Stomach (tissue), 4 donors: ENCODE results near the gene ARF5.
A peak's percentile ranks its signal among the peaks of the same experiment; 100 is the strongest.

Experiments
- POLR2A ChIP-seq, 4 donors: fragments of 450-650 bp; IDR thresholded peaks; one replicate each; pipeline ENCODE4 v1.6.1; 2016; ENCODE audit warnings: antibody characterized with exemption in 4 of 4, control low read depth in 2 of 4, mild to moderate bottlenecking in 1 of 4, moderate library complexity in 1 of 4
- TF ChIP-seq, protein P1 (sequence below), 7 experiments: fragments of 450-650 bp in 4 of 7; fragments of 200-600 bp in 3 of 7; sonication (generic) in 3 of 7; IDR thresholded peaks; one replicate each; pipeline ENCODE4 v1.5.1; 2016 to 2019; ENCODE audit warnings: antibody characterized with exemption in 7 of 7, control low read depth in 2 of 7, mild to moderate bottlenecking in 1 of 7

DNA sequence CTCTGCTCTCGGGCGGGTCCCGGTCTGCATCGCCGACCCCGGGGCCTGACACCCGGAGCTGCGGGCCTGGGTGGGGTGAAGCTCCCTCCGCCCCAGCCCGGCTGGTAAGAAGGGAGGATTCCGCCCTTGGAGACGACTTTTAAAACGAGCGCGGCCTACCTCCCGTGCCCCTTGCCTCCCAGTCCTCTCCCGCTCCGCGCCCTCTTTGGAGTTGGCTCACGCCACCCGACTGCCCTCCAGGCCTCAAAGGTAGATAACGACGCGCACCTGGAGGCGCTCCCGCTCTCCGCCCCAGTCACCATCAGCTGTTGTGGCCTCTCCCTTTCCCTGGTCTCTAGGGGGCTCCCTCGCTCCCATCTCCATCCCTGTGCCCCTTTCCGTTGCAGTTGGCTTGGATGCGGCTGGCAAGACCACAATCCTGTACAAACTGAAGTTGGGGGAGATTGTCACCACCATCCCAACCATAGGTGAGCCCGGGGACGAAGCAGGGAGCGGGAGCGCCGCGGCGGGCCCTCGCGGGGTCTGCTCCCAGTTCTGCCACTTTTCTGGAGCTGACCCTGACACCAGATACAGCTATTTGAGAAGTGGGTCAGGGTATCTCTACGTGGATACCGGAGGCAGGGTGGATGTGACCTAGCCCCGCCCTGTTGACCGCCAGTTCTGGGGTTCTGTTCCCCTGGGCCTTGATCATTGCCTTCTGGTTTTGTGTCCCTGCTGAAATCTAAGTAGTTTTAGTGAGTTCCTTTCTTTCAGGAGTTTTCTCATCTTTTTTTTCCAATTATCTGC is 679 bp downstream of the ARF5 start:
- TF ChIP-seq, protein P1, sequence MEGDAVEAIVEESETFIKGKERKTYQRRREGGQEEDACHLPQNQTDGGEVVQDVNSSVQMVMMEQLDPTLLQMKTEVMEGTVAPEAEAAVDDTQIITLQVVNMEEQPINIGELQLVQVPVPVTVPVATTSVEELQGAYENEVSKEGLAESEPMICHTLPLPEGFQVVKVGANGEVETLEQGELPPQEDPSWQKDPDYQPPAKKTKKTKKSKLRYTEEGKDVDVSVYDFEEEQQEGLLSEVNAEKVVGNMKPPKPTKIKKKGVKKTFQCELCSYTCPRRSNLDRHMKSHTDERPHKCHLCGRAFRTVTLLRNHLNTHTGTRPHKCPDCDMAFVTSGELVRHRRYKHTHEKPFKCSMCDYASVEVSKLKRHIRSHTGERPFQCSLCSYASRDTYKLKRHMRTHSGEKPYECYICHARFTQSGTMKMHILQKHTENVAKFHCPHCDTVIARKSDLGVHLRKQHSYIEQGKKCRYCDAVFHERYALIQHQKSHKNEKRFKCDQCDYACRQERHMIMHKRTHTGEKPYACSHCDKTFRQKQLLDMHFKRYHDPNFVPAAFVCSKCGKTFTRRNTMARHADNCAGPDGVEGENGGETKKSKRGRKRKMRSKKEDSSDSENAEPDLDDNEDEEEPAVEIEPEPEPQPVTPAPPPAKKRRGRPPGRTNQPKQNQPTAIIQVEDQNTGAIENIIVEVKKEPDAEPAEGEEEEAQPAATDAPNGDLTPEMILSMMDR (IDR thresholded peaks at IDR 0.05) = peak in 1 of 7 experiments; percentile 21
- no peak for TF ChIP-seq POLR2A (IDR thresholded peaks at IDR 0.05)
